Central memory CD4-positive, alpha-beta T cell (primary cell): Measurements from ENCODE around the gene RAB15.
"Not testable (repeated sequence)": the region's sequence is repeated elsewhere in the genome, so short reads cannot be mapped to it uniquely, and the experiment has no call there.

ENCODE experiments used
- DNase-seq: peaks from one replicate; pipeline ENCODE4 v3.0.0; 2022

RAB15 gene

DNA sequence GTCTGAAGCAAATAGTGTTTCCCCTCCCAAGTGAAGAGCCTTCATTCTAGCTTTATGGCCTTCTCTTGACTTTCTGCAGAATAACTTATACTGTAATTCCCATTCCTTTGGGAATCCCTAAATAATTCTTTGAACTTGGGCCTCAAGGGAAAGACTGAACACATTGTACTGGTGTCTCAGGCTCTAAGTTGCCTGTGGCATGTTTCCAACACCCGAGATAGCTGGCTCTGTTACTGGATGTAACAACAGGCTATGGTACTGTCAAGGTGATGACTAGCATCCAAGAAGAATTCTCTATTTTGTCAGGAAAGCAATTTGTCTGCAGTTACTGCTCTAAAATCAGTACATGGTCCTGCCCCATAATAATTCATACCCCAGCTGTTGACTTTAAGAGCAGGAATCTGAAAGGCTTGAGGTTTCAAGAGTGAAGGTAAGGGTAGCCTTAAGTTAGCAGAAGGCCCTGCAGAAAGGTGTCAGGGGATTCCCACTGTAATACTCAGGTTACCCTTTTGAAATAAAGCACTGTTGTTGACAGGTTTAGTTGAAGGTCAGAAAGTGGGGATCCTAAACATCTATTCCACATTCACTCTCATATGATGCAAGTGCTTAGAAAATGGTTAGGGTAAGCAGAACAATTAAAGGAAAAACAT is 34.8 kb downstream of the RAB15 start:
- no peak for DNase-seq

DNA sequence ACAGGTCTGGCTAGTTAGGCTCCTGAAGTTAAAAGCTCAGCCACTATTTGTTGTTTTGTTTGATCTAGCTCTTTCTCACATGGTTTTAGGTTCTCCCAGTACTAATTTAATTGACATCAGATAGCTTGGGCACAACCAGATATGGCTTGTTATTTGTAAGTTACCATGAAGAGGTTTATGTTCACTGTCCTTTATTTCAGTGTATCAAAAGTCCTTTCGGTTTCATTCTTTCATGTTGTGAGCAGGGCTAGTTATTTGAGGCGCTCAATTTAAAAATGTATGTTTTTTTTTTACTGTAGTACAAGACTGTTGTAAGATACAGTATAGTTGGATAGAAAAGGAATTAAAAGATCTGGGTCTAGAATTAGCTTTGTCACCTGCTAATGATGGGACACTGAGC is 36.6 kb downstream of the RAB15 start:
- no peak for DNase-seq

DNA sequence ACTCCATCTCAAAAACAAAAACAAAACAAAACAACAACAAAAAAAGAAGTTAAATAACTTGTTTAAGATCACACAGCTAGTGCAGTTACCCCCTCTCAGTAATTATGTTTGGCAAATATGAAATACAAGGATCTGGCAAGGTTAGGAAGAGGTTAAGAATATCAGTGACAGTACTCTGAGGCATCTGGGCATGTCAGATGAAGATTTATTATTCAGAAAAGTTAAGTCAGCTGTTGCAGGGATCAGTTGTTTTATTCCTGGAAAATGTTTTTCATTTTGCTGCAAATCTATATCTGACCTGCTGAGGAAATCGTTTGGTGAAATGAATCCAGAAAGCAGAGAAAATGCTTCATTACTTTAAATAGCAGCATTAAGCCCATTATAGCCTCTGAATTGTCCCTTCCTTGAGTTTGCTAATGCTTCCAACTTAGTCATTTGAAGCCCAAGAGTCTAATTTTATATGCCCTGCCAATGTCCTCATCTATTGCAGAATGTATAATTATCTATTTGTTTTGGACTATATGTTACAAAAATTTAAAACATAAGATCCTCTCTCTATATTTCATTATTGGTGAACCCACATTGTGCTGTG is 37.7 kb downstream of the RAB15 start:
- DNase-seq: no peak

DNA sequence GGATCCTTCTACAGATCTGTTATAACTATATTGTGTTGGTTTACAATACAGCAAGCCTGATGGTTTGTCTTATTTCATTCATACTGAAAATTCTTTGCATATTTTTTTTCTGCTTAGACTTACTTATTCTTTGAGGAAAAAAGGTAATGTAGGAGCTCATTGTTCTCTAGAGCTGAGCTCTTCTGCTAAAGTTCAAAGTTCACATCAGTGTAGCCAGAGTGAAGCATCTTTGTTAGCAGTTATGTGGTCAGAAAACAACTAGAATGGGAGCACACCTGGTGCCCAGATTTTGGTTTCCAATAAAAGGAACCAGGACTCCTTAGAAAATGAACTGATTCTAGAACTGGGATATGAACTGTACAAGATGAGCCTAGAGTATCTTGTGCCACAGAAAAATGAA is 39.9 kb downstream of the RAB15 start:
- DNase-seq: no peak

DNA sequence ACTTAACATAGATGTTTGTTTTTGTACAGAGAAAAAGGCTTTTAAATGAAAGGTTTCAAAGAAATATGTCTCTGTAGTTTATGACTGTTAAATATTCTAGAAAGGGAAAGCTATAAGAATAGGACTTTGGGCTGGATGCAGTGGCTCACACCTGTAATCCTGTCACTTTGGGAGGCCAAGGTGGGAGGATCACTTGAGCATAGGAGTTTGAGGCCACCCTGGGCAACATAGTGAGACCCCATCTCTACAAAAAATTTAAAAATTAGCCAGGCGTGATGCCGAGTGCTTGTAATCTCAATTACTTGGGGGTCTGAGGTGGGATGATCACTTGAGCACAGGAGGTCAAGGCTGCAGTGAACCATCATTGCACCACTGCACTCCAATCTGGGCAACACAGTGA is 41.0 kb downstream of the RAB15 start:
- DNase-seq: no peak

DNA sequence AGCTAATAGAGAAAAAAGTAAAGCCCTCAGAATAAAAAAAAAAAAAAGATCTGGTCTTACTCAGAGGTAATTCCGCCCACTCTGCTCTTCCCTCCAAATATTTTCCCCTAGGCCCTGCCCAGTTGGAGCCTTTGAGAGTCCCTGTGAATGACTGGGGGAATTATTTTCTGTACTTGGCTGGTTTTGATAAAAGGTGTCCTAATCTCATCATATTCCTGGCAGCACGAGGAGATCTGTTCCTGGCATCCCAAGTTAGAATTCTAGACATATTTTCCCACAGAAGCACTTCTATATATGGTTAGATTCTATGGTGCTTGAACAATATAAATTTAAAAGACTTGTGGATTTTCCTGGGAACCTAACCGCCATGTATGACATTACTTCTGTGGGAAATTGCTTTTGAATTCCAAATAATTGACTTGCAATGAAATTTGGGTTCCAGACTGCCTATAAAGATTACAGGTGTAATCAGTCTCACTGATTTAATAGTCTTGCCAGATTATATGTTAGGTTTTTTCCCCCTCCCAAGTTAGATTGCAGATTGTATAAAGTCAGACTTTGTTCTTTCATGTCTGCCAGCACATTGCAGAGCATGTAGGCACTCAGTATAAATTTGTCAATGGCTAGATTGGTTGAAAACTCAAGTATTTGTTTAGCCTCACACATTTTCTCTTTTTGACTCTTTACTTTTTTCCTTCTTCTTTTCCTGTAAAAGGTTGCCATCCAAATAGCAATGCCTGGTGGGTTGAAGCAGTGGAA is 41.9 kb downstream of the RAB15 start:
- no peak for DNase-seq

DNA sequence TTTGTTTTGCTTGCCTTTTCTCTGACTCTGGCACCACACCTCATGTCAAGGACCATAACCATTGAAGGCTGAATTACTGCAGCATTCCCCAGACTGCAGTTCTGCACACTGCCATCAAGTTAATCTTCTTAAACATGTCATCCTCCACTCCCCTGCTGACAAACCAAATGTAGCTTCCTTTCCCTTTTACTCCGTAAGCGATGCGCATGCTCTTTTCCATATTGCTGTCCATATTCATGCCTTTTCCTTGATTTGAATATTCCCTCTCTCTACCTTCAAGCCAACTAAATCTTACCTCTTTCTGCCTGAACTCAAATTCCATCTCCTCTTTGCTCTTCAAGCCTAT is 43.1 kb downstream of the RAB15 start:
- DNase-seq: no peak

DNA sequence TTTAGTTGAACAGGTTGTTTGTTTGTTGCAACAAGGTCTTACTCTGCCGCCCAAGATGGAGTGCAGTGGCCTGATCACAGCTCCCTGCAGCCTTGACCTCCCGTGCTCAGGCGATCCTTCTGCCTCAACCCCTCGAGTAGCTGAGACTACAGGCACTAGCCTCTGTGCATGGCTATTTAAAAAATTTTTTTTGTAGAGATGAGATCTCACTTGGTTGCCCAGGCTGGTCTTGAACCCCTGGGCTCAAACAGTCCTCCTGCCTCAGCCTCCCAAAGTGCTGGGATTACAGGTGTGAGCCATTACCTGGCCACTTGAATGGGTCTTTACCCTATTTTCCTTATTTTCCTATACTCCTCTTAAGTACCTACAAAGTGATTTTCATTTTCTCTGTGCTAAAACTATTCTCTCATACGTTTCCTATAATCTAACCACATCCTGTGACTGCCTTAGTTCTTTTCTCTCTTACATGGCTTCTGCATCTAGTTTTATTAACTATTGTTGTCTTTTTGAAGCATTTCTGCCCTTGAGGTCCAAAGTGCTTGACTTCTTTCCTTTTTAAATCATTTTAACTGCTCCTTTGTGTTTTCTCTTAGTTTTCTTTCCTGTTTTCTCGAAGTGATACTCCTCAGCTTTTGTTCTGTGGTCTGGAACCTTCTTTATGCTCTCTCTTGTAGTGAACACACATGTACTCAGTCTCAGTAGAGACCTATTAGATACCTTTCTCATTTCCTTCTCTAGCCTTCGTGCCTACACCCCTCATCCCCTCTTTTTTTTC is 43.7 kb downstream of the RAB15 start:
- DNase-seq: peak; percentile 56

DNA sequence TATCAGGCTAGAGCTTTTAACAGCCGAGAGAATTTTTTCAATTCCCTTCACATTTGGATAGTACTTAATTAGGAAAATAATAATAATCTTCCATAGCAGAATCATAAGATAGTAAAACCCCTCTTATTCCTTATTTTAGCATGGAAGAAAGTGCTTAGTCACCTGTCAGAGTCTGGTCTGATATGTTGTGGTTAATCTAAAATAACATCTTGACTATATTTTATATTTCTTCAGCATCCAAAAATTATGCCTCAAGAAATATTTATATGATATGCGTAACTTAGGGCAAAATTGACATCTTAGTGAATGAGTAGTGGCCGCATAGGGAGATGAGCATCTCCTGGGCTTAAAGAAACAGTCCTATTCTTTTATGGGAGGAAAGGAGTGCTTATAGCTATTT is 45.1 kb downstream of the RAB15 start:
- no peak for DNase-seq

DNA sequence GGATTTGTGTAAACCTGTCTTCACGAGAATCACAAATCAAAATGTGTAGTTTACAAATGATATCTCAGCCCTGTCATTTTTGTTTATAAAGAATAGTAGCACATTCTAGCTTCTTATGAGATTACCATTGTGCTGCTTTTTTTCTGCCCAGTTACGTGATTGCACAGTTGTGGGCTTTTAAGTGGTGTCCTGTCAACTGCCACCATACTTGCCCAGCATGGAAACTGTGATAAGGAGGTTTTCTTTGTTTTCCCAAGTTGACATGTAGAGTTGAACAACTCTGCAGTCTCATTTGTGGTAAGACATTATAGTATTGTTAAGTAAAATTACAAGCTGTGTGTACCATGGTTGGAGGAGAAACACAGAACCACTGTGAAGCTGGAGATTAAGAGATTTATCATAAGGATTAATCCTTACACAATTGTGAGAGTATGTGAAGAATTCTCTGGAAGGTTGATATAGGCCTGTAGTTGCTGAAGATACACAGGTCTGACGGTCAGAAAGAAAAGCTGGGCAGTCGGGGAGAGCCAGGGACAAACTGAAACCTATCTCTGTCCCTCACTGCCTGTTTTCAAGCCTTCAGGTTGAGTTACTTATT is 45.6 kb downstream of the RAB15 start:
- DNase-seq: no peak

DNA sequence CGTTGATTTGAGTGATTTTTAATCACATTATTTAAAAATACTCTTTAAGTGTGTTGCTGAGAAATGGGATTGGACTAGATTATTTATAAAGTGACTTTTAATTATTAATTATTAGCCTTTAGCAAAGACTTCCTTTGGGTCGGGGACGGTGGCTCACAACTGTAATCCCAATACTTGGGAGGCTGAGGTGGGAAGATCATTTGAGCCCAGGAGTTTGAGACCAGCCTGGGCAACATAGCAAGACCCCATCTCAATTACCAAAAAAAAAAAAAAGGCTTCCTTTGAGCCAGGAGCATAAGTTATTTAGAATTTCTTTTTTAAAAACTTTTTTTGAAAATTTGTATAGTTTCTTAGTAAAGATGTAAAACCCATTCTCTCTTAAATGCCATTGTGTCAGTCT is 49.1 kb downstream of the RAB15 start:
- no peak for DNase-seq

DNA sequence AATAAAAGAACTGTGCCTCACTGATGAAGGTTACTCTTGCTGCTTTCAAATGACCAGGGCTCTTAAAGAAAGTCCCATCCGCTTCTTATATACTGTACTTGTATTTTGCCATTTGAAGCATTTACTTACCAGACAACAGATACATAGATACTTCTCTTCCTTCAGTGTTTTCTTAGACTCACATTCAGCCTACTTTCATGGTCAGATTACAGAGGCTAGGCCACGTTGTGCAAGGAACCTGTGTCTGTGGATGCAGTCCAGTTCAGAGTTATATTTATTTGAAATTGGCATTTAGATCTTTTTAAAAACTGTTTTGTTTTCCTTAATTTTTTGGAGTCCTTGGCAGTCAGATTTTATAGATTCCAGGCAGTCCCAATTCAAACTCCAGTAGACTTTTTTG is 51.7 kb downstream of the RAB15 start:
- DNase-seq: no peak

DNA sequence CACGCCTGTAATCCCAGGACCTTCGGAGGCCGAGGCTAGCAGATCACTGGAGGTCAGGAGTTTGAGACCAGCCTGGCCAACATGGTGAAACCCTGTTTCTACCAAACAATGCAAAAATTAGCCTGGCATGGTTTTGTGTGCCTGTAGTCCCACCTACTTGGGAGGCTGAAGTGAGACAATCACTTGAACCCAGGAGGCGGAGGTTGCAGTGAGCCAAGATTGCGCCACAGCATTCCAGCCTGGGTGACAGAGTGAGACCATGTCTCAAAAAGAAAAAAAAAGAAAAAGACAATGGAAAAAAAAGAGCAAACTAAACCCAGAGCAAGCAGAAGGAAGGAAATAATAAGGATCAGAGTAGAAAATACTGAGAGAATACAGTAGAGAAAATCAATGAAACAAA is 52.5 kb downstream of the RAB15 start:
- DNase-seq: no peak

DNA sequence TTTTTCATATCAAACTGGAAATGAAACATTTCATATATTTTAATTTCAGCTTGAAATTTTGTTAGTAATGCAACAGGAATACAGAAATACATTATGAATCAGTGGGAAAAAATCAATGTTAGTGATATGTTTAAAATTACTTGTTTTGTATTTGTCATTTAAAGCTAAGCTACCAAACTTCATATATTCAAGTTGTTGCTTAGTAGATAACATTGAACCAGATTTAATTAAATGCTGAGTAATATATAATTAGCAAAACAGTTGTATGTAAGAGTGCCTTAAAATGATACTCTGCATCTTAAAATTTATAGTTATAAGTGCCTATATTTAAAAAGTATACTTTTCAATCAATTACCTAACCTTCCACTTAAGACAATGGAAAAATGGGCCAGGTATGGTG is 52.9 kb downstream of the RAB15 start:
- DNase-seq: no peak

DNA sequence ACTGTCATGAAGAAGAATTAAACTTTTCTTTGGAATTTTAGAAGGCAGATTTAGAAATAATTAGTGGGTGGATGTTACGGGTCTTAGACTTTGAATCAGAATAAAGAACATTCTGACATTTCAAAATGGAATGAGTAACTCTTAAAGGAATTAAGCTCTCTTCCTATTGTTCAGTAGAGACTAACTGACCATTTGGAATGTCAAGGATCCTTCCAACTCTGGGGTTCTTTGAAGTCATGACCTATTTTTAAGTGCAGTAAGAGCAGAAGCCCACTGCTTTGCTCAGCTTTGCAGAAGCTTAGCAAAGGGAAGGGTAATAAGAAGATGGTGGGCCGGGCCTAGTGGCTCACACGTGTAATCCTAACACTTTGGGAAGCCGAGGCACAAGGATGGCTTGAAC is 53.9 kb downstream of the RAB15 start:
- DNase-seq: no peak

DNA sequence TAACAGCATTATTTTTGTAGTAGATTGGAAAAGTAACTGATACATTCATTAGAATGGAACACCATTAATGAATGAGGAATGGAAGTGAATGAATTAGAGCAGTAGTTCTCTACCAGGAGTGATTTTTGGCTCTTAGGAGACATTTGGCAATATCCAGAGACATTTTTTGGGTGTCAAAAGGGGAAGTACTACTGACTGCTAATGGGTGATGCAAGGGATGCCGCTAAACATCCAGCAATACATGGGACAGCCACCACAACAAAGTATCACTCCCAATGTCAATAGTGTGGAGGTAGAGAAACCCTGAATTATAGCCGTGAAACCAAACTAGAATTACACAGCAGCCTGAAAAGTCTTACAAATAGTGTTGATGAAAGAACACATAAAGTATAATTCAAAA is 56.3 kb downstream of the RAB15 start:
- no peak for DNase-seq

DNA sequence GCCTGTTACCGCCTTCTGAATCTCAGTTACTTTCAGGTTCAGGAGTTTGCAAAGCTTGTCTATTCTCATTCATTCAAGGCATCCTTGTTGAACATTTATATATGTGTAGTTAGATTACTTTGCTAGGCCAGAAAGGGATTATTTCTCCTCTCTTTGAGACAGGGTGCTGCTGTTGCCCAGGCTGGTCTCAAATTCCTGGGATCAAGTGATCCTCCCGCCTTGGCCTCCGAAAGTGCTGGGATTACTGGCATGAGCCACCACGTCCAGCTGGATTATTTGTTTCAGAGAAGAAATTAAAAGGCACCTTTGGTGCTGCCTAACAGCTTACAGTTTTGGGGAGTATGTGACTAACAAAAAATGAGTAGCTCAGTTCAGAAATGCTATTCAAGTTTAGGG is 57.1 kb downstream of the RAB15 start:
- DNase-seq: no peak

DNA sequence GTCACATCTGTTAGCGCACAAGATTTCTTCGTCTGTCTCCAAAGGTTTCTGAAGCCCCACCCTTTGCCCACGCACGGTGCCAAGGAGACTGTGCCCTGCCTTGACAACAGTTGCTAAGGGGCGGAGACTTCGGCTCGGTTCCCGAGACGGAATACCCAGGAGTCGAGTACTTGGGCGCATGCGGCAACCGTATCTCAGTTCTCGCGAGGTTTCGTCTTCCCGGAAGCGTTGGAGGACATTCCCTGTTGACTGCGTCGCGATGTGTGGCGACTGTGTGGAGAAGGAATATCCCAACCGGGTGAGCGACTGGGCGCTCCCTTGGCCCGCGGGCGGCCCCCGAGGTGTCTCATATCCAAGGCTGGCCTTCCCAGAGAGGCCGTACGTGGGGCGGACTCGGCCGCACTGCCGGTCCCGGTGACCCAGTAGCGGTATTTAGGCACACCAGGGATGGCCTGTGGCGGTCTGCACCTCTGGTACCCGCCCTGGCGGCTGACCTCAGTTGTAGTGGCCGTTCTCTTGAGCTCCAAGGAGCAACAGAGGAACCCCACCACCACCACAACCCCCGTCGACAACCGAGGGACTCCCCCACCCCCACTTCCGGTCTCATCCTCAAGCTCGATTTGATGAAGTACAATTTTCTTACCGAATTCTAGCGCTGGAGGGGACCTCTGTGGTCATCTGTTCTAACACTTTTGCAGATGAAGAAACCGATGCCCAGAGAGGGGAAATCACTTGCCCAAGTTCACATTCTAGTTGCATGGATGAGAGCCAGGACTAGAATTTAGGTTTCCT is 57.7 kb downstream of the RAB15 start, which contains the start of gene CHURC1:
CHURC1 (plus strand) TSS at position 219 of the 792 bp plus-strand sequence; CDS start at position 260, 41 bp downstream.
- peak; percentile 98 for DNase-seq

DNA sequence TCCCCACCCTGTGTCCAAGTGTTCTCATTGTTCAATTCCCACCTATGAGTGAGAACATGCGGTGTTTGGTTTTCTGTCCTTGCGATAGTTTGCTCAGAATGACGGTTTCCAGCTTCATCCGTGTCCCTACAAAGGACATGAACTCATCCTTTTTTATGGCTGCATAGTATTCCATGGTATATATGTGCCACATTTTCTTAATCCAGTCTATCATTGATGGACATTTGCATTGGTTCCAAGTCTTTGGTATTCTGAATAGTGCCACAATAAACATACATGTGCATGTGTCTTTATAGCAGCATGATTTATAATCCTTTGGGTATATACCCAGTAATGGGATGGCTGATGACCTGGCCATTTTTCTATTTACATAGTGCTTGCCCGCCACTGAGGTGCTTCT is 58.7 kb downstream of the RAB15 start:
- DNase-seq: not testable (repeated sequence)

DNA sequence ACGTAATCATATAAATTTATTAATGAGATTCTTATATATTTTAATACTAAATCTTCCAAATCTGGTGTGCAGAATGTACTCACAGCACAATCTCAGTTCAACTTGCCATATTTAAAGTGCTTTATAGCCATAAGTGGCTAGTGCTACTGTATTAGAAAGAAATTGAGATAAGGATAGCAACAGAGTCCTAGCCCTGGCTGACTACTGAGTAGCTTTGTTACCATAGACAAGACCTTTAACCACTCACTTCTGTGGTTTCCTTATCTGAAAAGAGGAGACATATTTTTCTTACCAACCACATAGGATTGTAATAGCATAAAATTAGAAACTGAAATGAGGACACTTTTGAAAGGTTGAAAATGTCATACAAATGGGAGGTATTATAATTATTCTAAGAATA is 59.9 kb downstream of the RAB15 start:
- DNase-seq: no peak

DNA sequence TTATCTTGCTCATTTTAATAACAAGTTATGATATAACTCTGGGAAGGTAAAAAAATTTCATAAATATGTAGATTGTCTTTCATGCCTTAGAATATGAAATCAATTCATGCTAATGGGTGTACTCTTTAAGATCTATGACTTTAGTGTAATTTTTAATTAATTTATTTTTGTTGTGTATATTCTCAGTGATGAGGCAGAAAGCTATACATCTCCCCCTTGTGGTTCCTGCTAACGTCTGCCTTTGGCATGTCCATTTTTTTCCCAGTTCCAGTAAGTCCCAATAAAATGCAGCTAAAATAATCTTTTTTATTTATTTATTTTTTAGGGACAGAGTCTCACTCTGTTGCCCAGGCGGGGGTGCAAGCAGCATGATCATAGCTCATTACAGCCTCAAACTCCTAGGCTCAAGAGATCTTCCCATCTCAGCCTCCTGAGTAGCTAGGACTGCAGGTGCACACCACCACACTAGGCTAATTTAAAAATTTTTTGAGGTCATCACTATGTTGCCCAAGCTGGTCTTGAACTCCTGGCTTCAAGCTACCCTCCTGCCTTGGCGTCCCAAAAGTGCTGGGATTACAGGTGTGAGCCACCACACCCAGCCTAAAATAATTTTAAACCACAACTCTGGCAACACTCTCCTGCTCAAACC is 61.2 kb downstream of the RAB15 start:
- DNase-seq: no peak

DNA sequence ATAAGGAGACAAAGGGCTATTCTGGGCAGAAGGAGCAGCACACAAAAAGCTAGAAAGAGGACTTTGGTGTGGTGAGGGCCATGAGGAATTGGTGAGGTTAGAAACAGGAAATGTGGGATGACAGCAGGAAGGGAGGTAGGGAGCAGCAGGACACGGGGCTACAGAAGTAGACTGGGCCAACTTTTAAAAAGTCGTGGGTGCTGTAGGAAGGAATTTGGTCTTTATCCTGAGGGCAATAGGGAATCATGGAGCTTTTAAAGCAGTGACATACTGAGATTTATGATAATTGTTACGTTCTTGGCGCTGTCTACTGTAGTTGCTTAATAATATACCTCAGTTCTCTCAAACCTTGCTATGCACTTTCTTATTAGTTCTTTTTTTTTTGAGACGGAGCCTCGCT is 66.1 kb downstream of the RAB15 start:
- no peak for DNase-seq
